ENCODE data around the gene HIPK2.

Gene HIPK2

DNA sequence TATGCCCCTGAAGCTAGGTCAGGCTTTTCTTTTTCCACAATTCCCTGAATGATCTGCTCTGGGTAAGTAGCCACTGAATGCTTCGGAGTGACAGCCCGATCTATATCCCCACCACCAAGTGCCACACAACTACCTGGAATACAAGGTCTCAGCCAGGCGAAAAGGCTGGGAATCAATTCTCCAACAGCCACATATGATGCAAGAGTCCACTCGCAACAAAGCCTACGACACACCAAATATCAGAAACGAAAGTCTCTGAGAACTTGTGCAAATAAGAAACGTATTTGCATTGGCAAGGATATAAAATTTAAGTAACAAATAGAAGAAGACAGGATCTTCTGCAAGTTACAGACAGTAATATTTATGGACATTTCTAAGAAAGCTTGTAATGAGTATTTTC, 5.7 kb downstream of the HIPK2 start (continued):
- TF ChIP-seq, protein P1, sequence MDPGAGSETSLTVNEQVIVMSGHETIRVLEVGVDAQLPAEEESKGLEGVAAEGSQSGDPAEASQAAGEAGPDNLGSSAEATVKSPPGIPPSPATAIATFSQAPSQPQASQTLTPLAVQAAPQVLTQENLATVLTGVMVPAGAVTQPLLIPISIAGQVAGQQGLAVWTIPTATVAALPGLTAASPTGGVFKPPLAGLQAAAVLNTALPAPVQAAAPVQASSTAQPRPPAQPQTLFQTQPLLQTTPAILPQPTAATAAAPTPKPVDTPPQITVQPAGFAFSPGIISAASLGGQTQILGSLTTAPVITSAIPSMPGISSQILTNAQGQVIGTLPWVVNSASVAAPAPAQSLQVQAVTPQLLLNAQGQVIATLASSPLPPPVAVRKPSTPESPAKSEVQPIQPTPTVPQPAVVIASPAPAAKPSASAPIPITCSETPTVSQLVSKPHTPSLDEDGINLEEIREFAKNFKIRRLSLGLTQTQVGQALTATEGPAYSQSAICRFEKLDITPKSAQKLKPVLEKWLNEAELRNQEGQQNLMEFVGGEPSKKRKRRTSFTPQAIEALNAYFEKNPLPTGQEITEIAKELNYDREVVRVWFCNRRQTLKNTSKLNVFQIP (CRISPR knock-in tag; IDR thresholded peaks at IDR 0.05; ENCODE audit: borderline replicate concordance, low read depth): no peak

DNA sequence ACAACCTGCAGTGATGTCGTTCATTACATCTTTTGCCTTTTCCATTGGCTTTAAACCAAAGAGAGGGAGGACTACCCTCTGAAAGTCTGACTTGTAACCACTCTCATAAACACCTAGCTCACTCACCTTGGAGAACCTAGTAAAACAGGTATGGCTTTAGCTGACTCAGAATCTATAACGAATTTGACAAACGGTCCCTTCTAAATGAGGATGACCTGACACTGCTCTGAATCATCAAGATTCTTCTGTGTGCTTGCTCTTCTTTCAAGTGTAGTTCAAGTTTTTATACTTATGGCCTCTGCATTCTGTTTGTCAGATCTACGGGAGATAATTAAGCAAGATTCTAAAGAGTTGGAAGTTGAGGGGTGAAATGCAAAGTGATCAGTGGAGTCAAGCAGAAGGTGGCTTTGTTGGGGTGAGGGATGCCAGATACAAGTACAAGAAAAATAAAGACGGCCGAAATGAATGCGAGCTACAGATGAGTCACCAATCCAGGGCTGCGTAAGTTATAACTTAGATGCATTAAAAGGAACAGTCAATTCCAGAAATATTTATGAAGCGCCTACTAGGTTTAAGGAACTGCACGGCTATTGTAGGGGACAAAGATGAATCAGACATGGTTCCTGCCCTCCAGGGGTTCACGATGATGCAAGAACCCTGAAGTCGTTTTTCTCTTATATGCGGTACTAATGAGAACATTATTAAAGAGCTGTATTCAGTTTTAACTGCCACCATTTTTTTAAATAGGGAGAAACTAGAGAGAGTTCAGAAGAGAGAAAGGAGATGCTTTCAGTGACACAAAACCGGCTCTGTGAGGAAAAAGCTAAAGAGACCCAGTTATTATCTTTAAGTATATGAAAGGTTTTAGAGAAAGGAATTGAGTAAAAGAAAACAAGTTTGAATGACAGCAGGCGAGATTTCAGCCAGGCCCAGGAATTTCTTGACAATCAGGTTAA, 6.5 kb downstream of the HIPK2 start:
- no peak for TF ChIP-seq TOX (CRISPR knock-in tag; IDR thresholded peaks at IDR 0.05; ENCODE audit: borderline replicate concordance)
- TF ChIP-seq SNAI2 (CRISPR knock-in tag; IDR thresholded peaks at IDR 0.05): no peak
- no peak for TF ChIP-seq ESRRG (CRISPR knock-in tag; IDR thresholded peaks at IDR 0.05)
- peak; percentile 66; the same call in 1 of the 2 replicates for TF ChIP-seq CSDC2 (CRISPR knock-in tag; IDR thresholded peaks at IDR 0.05)
- TF ChIP-seq, protein P2, sequence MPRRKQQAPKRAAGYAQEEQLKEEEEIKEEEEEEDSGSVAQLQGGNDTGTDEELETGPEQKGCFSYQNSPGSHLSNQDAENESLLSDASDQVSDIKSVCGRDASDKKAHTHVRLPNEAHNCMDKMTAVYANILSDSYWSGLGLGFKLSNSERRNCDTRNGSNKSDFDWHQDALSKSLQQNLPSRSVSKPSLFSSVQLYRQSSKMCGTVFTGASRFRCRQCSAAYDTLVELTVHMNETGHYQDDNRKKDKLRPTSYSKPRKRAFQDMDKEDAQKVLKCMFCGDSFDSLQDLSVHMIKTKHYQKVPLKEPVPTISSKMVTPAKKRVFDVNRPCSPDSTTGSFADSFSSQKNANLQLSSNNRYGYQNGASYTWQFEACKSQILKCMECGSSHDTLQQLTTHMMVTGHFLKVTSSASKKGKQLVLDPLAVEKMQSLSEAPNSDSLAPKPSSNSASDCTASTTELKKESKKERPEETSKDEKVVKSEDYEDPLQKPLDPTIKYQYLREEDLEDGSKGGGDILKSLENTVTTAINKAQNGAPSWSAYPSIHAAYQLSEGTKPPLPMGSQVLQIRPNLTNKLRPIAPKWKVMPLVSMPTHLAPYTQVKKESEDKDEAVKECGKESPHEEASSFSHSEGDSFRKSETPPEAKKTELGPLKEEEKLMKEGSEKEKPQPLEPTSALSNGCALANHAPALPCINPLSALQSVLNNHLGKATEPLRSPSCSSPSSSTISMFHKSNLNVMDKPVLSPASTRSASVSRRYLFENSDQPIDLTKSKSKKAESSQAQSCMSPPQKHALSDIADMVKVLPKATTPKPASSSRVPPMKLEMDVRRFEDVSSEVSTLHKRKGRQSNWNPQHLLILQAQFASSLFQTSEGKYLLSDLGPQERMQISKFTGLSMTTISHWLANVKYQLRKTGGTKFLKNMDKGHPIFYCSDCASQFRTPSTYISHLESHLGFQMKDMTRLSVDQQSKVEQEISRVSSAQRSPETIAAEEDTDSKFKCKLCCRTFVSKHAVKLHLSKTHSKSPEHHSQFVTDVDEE (CRISPR knock-in tag; IDR thresholded peaks at IDR 0.05): no peak
- TF ChIP-seq GLIS3 (CRISPR knock-in tag; IDR thresholded peaks at IDR 0.05): no peak
- TF ChIP-seq ZFP3 (CRISPR knock-in tag; IDR thresholded peaks at IDR 0.05): peak; percentile 40; the same call in 1 of the 2 replicates
- TF ChIP-seq, protein P3, sequence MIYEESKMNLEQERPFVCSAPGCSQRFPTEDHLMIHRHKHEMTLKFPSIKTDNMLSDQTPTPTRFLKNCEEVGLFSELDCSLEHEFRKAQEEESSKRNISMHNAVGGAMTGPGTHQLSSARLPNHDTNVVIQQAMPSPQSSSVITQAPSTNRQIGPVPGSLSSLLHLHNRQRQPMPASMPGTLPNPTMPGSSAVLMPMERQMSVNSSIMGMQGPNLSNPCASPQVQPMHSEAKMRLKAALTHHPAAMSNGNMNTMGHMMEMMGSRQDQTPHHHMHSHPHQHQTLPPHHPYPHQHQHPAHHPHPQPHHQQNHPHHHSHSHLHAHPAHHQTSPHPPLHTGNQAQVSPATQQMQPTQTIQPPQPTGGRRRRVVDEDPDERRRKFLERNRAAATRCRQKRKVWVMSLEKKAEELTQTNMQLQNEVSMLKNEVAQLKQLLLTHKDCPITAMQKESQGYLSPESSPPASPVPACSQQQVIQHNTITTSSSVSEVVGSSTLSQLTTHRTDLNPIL (CRISPR knock-in tag; IDR thresholded peaks at IDR 0.05; ENCODE audit: low read depth): peak; percentile 13; the same call in 1 of the 2 replicates
- TF ChIP-seq RARB (CRISPR knock-in tag; IDR thresholded peaks at IDR 0.05): no peak
- TF ChIP-seq BACH2 (CRISPR knock-in tag; IDR thresholded peaks at IDR 0.05; ENCODE audit: borderline replicate concordance): no peak
- no peak for TF ChIP-seq OSR1 (CRISPR knock-in tag; IDR thresholded peaks at IDR 0.05)
- TF ChIP-seq, protein P4, sequence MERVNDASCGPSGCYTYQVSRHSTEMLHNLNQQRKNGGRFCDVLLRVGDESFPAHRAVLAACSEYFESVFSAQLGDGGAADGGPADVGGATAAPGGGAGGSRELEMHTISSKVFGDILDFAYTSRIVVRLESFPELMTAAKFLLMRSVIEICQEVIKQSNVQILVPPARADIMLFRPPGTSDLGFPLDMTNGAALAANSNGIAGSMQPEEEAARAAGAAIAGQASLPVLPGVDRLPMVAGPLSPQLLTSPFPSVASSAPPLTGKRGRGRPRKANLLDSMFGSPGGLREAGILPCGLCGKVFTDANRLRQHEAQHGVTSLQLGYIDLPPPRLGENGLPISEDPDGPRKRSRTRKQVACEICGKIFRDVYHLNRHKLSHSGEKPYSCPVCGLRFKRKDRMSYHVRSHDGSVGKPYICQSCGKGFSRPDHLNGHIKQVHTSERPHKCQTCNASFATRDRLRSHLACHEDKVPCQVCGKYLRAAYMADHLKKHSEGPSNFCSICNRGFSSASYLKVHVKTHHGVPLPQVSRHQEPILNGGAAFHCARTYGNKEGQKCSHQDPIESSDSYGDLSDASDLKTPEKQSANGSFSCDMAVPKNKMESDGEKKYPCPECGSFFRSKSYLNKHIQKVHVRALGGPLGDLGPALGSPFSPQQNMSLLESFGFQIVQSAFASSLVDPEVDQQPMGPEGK (CRISPR knock-in tag; IDR thresholded peaks at IDR 0.05; ENCODE audit: borderline replicate concordance): no peak
- TF ChIP-seq ISL1 (CRISPR knock-in tag; IDR thresholded peaks at IDR 0.05): peak; percentile 77
- peak; percentile 69 for ATAC-seq

DNA sequence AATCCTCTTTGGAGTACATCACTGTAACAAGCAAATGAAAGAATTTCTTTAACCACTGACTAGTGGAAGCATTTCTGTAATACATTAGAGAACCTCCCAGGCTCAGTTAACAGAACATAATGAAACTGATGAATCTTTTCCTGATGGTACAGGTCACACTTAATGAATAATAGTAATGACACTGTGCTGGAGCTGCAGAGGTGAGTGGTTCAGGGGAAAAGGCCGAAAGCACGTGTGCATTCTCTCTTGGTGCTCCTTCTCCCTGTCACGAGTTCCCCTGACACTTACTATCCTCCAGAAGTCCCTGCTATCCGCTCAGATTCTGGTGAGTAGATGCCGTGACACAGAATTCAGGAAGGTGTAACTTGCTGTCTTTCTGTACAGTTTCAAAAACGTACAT, 8.0 kb downstream of the HIPK2 start:
- TF ChIP-seq RARB (CRISPR knock-in tag; IDR thresholded peaks at IDR 0.05) (no peak), ZFP30 (CRISPR knock-in tag; IDR thresholded peaks at IDR 0.05) (no peak), ZNF70 (CRISPR knock-in tag; IDR thresholded peaks at IDR 0.05) (no peak), ZFP3 (CRISPR knock-in tag; IDR thresholded peaks at IDR 0.05) (no peak), ESRRG (CRISPR knock-in tag; IDR thresholded peaks at IDR 0.05) (no peak), ZNF8 (CRISPR knock-in tag; IDR thresholded peaks at IDR 0.05) (no peak), ARNTL (CRISPR knock-in tag; IDR thresholded peaks at IDR 0.05; ENCODE audit: borderline replicate concordance, low read depth) (no peak), PPARA (CRISPR knock-in tag; IDR thresholded peaks at IDR 0.05; ENCODE audit: borderline replicate concordance) (no peak), CSDC2 (CRISPR knock-in tag; IDR thresholded peaks at IDR 0.05) (no peak), BACH2 (CRISPR knock-in tag; IDR thresholded peaks at IDR 0.05; ENCODE audit: borderline replicate concordance) (no peak), SNAI2 (CRISPR knock-in tag; IDR thresholded peaks at IDR 0.05) (no peak)
- TF ChIP-seq, protein P5, sequence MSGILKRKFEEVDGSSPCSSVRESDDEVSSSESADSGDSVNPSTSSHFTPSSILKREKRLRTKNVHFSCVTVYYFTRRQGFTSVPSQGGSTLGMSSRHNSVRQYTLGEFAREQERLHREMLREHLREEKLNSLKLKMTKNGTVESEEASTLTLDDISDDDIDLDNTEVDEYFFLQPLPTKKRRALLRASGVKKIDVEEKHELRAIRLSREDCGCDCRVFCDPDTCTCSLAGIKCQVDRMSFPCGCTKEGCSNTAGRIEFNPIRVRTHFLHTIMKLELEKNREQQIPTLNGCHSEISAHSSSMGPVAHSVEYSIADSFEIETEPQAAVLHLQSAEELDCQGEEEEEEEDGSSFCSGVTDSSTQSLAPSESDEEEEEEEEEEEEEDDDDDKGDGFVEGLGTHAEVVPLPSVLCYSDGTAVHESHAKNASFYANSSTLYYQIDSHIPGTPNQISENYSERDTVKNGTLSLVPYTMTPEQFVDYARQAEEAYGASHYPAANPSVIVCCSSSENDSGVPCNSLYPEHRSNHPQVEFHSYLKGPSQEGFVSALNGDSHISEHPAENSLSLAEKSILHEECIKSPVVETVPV (CRISPR knock-in tag; IDR thresholded peaks at IDR 0.05): no peak
- TF ChIP-seq, protein P1 (CRISPR knock-in tag; IDR thresholded peaks at IDR 0.05; ENCODE audit: borderline replicate concordance, low read depth): no peak
- TF ChIP-seq, protein P4 (CRISPR knock-in tag; IDR thresholded peaks at IDR 0.05; ENCODE audit: borderline replicate concordance): no peak
- TF ChIP-seq, protein P3 (CRISPR knock-in tag; IDR thresholded peaks at IDR 0.05; ENCODE audit: low read depth): no peak
- ATAC-seq: no peak
